Sigmoid colon (tissue), 7 donors: ENCODE data around the gene STK39. TPM values are rescaled to one million over a fixed set of nuclear protein-coding genes. Genes with fewer than 3 reads are reported as not detected.

ENCODE experiments used
- DNase-seq: peaks from one replicate; pipeline ENCODE4 v3.0.0-alpha.2; 2019
- H3K27ac ChIP-seq, 4 donors: fragments of 200-600 bp; sonication (generic); one replicate each; pipeline ENCODE4 v1.5.1; 2016 to 2019; ENCODE audit warnings: mild to moderate bottlenecking in 1 of 4
- H3K27me3 ChIP-seq, 3 donors: fragments of 200-600 bp; sonication (generic); one replicate each; pipeline ENCODE4 v1.5.1; 2019; ENCODE audit warnings: mild to moderate bottlenecking in 1 of 3
- H3K36me3 ChIP-seq, 4 donors: fragments of 200-600 bp; sonication (generic); one replicate each; pipeline ENCODE4 v1.5.1; 2016 to 2019
- H3K4me1 ChIP-seq, 4 donors: fragments of 200-600 bp; sonication (generic); one replicate each; pipeline ENCODE4 v1.5.1; 2017 to 2019
- H3K4me3 ChIP-seq, 4 donors: fragments of 200-600 bp; sonication (generic); one replicate each; pipeline ENCODE4 v1.5.1; 2017 to 2019; ENCODE audit warnings: mild to moderate bottlenecking in 2 of 4, moderate library complexity in 1 of 4
- H3K9me3 ChIP-seq, 4 donors: fragments of 200-600 bp in 3 of 4; sonication (generic) in 3 of 4; one replicate each; pipeline versions ENCODE4 v1.5.1 to v1.6.1; 2013 to 2019
- CTCF ChIP-seq, 4 experiments: fragments of 450-650 bp in 3 of 4; fragments of 200-600 bp in 1 of 4; IDR thresholded peaks; one replicate each; pipeline ENCODE4 v1.5.1; 2016 to 2019; ENCODE audit warnings: antibody characterized with exemption in 4 of 4, mild to moderate bottlenecking in 3 of 4, moderate library complexity in 2 of 4
- EP300 ChIP-seq, 4 donors: sonication (generic); formaldehyde crosslinking; IDR thresholded peaks; one replicate each; pipeline ENCODE4 v1.6.1; 2017; ENCODE audit warnings: antibody characterized with exemption in 4 of 4
- POLR2A ChIP-seq, 2 donors: fragments of 450-650 bp; IDR thresholded peaks; one replicate each; pipeline ENCODE4 v1.6.1; 2016; ENCODE audit warnings: antibody characterized with exemption in 2 of 2, mild to moderate bottlenecking in 2 of 2, moderate library complexity in 2 of 2
- POLR2AphosphoS5 ChIP-seq, 4 donors: sonication (generic); formaldehyde crosslinking; IDR thresholded peaks; one replicate each; pipeline ENCODE4 v1.6.1; 2017; ENCODE audit warnings: antibody characterized with exemption in 4 of 4
- WGBS, 2 donors: extraction: QIAGEN DNeasy Blood & Tissue Kit; methylation state at CpG; one replicate each; pipeline ENCODE4 v1.1.7; 2013; 5-methylcytosine and 5-hydroxymethylcytosine counted together
- intact Hi-C: fragments of 100-400 bp; cut with DNase I; formaldehyde crosslinking; loops from one replicate; pipeline ENCODE4 v1.15.1; 2023
- polyA plus RNA-seq, 3 donors: library from polyadenylated mRNA; stranded (reverse); fragments of 200-250 nt; gene quantifications; one replicate each; pipeline ENCODE4 v1.2.3, GENCODE V29; 2013
- total RNA-seq, 4 donors: library from RNA; depleted of rRNA; stranded (reverse); fragments of >200 nt; gene quantifications; one replicate each; pipeline ENCODE4 v1.1.0, GENCODE V29; 2016
- donor health status: healthy with polysubstance abuse.
- donor health status: Bipolar disorder and iron deficiency.
- donor health status: healthy.

STK39 gene
- total RNA-seq = 10 to 100 TPM; 13.4 to 26.3 (median 22.7) TPM
- polyA plus RNA-seq = 10 to 100 TPM; 24.1 to 44.9 (median 31.2) TPM

- 0 to 1% methylated on average over 91 of the region's 91 CpGs for WGBS, 2 donors
- H3K4me3 ChIP-seq = peak within 1 kb of the TSS; percentile 60 to 89 (median 87)
- peaks cover 0 to 27% (median 18%) of the 10 kb centered on the region in 4 donors for H3K4me1 ChIP-seq
- DNase-seq = peak; percentile 84
- H3K27ac ChIP-seq = peak within 1 kb of the TSS; percentile 81 to 91 (median 84)
- intact Hi-C loops = loop anchor here (2.0 to 10.0 kb wide), 4 partner anchors 35 to 457 kb away; partner anchors contain the start of gene CERS6
- H3K27me3 ChIP-seq = no peaks in the 10 kb centered on the region
- no peaks in the 10 kb centered on the region for H3K9me3 ChIP-seq
- no peaks in the 10 kb centered on the region for H3K36me3 ChIP-seq
- TF ChIP-seq CTCF (IDR thresholded peaks at IDR 0.05) (no peak), POLR2A (IDR thresholded peaks at IDR 0.05) (no peak), EP300 (IDR thresholded peaks at IDR 0.05) (no peak), POLR2AphosphoS5 (IDR thresholded peaks at IDR 0.05) (peak in 1 of 4 donors; percentile 7)
These were observed at the start of gene STK39 for GRCh38 chr2:168247341-168248261. Gene STK39, minus strand, starts transcription at chr2:168247595. Its CDS starts 160 bp downstream, at chr2:168247435.

- Histone ChIP-seq H3K27me3 (no peaks in the 10 kb centered on the region), H3K27ac (no peak overlapping the region), H3K4me3 (no peak overlapping the region), H3K36me3 (no peaks in the 10 kb centered on the region), H3K4me1 (peaks cover 0 to 2% (median 0%) of the 10 kb centered on the region in 4 donors), H3K9me3 (no peaks in the 10 kb centered on the region)
- DNase-seq = no peak
- TF ChIP-seq POLR2A (IDR thresholded peaks at IDR 0.05) (no peak), CTCF (IDR thresholded peaks at IDR 0.05) (no peak), POLR2AphosphoS5 (IDR thresholded peaks at IDR 0.05) (no peak), EP300 (IDR thresholded peaks at IDR 0.05) (no peak)
- intact Hi-C loops = no loop called here
These were observed 47.7 kb upstream of the STK39 start for GRCh38 chr2:168295051-168295450.

- 92 to 95% methylated on average over 2 of the region's 2 CpGs for WGBS, 2 donors
- H3K27ac ChIP-seq = no peak overlapping the region
- no peak for DNase-seq
- no peaks in the 10 kb centered on the region for H3K4me1 ChIP-seq
- TF ChIP-seq POLR2AphosphoS5 (IDR thresholded peaks at IDR 0.05) (no peak), CTCF (IDR thresholded peaks at IDR 0.05) (no peak), POLR2A (IDR thresholded peaks at IDR 0.05) (no peak), EP300 (IDR thresholded peaks at IDR 0.05) (no peak)
- H3K36me3 ChIP-seq = no peaks in the 10 kb centered on the region
- no peaks in the 10 kb centered on the region for H3K27me3 ChIP-seq
- H3K4me3 ChIP-seq = no peak overlapping the region
- no peaks in the 10 kb centered on the region for H3K9me3 ChIP-seq
- intact Hi-C loops = no loop called here
These were observed 47.0 kb upstream of the STK39 start for GRCh38 chr2:168294409-168294808.

- WGBS, 2 donors = 95 to 96% methylated on average over 4 of the region's 4 CpGs
- intact Hi-C loops = no loop called here
- Histone ChIP-seq H3K27ac (no peak overlapping the region), H3K9me3 (no peaks in the 10 kb centered on the region), H3K4me3 (no peak overlapping the region), H3K4me1 (no peaks in the 10 kb centered on the region), H3K27me3 (no peaks in the 10 kb centered on the region), H3K36me3 (no peaks in the 10 kb centered on the region)
- no peak for DNase-seq
- no peak for TF ChIP-seq EP300 (IDR thresholded peaks at IDR 0.05)
- no peak for TF ChIP-seq CTCF (IDR thresholded peaks at IDR 0.05)
- no peak for TF ChIP-seq POLR2A (IDR thresholded peaks at IDR 0.05)
- no peak for TF ChIP-seq POLR2AphosphoS5 (IDR thresholded peaks at IDR 0.05)
These were observed 46.4 kb upstream of the STK39 start for GRCh38 chr2:168293766-168294165.
